Lower lobe of right lung (tissue), 2 donors: ENCODE measurements around the gene SMARCE1. TPM values are rescaled to one million over a fixed set of nuclear protein-coding genes. Genes with fewer than 3 reads are reported as not detected.

ENCODE experiments used
- ATAC-seq, 2 donors: fragments of 200-7000 bp; cut with Tn5 transposase; one replicate each; pipeline ENCODE4 v1.9.1; 2020 to 2022; ENCODE audit warnings: mild to moderate bottlenecking in 2 of 2, moderate library complexity in 2 of 2
- DNase-seq: peaks from one replicate; pipeline ENCODE4 v3.0.0-alpha.2; 2020
- H3K27ac ChIP-seq: fragments of 200-600 bp; one replicate; pipeline ENCODE4 v1.8.0; 2022
- H3K27me3 ChIP-seq: fragments of 200-600 bp; one replicate; pipeline ENCODE4 v1.8.0; 2022; ENCODE audit warnings: low read depth
- H3K36me3 ChIP-seq: fragments of 200-600 bp; one replicate; pipeline ENCODE4 v1.8.0; 2022; ENCODE audit warnings: mild to moderate bottlenecking
- H3K4me1 ChIP-seq: fragments of 200-600 bp; one replicate; pipeline ENCODE4 v1.8.0; 2022
- H3K4me3 ChIP-seq: fragments of 200-600 bp; one replicate; pipeline ENCODE4 v1.8.0; 2022; ENCODE audit warnings: mild to moderate bottlenecking
- H3K9me3 ChIP-seq: fragments of 200-600 bp; one replicate; pipeline ENCODE4 v1.8.0; 2022
- intact Hi-C: fragments of 100-400 bp; cut with DNase I; formaldehyde crosslinking; loops from one replicate; pipeline ENCODE4 v1.11.0; 2022
- total RNA-seq: library from RNA; stranded (reverse); fragmentation: NEBNext Ultra II Directional; extraction: Animal tissue kit (Norgen Biotek cat#: 25700); gene quantifications from one replicate; pipeline ENCODE4 v1.2.1, GENCODE V29; 2021
- TF ChIP-seq, protein P1 (sequence below): fragments of 200-600 bp; IDR thresholded peaks from one replicate; pipeline ENCODE4 v1.8.0; 2022; ENCODE audit warnings: antibody characterized with exemption, mild to moderate bottlenecking
- donor health status: DM: no; HTN: yes; CAD: no; lungs with severe emphysema.

The SMARCE1 gene
- total RNA-seq, 1 donor from 2014 or later = 83.6 TPM

DNA sequence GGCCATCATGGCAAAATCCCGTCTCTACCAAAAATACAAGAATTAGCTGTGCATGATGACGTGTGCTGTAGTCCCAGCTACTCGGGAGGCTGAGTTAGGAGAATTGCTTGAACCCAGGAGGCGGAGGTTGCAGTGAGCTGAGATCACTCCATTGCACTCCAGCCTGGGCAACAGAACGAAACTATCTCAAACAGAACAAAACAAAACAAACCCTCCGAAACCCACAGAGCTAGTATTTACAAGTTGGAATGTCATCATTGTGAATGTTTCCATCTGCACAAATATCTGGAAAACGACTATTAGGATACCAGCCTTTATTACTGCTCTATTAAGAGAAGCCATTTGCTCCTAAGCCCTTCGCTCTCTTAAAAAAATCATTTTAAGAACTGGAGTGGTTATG is 26.0 kb downstream of the SMARCE1 start:
- no peaks in the 10 kb centered on the region for H3K36me3 ChIP-seq
- H3K9me3 ChIP-seq = no peaks in the 10 kb centered on the region
- no peaks in the 10 kb centered on the region for H3K27me3 ChIP-seq
- no peak overlapping the region for H3K27ac ChIP-seq
- TF ChIP-seq, protein P1, sequence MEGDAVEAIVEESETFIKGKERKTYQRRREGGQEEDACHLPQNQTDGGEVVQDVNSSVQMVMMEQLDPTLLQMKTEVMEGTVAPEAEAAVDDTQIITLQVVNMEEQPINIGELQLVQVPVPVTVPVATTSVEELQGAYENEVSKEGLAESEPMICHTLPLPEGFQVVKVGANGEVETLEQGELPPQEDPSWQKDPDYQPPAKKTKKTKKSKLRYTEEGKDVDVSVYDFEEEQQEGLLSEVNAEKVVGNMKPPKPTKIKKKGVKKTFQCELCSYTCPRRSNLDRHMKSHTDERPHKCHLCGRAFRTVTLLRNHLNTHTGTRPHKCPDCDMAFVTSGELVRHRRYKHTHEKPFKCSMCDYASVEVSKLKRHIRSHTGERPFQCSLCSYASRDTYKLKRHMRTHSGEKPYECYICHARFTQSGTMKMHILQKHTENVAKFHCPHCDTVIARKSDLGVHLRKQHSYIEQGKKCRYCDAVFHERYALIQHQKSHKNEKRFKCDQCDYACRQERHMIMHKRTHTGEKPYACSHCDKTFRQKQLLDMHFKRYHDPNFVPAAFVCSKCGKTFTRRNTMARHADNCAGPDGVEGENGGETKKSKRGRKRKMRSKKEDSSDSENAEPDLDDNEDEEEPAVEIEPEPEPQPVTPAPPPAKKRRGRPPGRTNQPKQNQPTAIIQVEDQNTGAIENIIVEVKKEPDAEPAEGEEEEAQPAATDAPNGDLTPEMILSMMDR = no peak
- H3K4me1 ChIP-seq = peaks cover 19% of the 10 kb centered on the region
- no peak overlapping the region for H3K4me3 ChIP-seq
- intact Hi-C loops = no loop called here
- ATAC-seq = no peak
- DNase-seq = no peak

DNA sequence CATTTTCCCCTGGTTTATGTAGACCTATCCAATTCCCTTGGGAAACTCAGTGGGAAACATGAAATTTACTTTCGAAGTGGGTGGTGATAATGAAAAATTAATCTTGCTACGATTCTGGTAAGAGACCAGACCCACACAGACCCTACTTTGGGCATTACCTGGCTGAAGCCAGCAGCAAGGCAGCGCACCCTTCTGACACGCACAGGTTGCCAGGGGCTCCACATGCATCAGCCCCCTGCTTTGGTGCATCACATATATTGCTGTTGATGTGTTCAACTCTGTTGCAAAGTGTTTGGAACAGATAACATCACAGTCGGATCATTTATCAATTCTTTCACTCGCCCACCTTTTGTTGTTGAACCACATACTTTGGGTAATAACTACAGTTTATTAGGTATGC is 26.6 kb downstream of the SMARCE1 start:
- intact Hi-C loops = no loop called here
- ATAC-seq (no peak), DNase-seq (no peak)
- Histone ChIP-seq H3K9me3 (no peaks in the 10 kb centered on the region), H3K4me1 (peaks cover 20% of the 10 kb centered on the region), H3K27ac (no peak overlapping the region), H3K4me3 (no peak overlapping the region), H3K27me3 (no peaks in the 10 kb centered on the region), H3K36me3 (no peaks in the 10 kb centered on the region)
- TF ChIP-seq, protein P1 = no peak

DNA sequence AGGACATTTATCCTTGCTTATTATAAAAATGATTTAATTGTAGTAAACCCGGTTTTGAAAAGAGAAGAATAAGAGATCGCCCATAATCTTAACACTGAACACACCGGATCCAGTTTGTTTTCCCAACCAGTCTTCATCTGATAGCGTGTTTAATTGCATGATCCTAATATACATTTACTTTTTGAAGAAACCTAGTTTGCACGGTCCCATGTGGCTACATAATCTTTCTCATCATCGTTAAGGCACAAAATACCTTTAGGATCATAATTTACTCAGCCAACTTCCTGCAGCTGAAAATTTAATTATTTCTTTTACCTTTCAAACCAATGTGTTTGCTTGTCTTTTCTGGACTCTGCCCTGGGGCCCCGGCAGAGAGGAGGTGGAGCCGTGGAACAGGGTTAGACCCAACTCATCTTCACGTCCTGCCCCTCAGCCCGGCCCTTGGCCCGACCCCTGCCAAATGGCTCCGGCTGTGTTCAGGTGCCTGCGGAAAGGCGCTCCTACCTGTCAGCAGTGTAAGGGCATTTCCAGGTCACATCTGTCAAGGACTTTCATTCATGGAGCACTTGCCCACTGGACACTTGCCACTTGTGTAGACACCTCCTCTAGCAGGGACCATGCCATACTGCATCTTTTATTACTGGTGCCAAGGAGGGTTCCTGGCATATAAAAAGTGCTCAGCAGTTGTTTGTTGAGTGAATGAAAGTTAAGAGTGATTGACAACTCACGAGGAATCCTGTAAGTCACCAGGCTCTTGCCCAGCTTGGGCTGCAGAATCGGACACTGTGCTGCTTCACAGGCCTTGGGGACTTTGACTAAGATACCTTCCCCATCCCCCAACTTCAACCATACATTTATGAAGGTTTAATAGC is 28.6 kb downstream of the SMARCE1 start:
- no peaks in the 10 kb centered on the region for H3K36me3 ChIP-seq
- H3K9me3 ChIP-seq = no peaks in the 10 kb centered on the region
- ATAC-seq = no peak
- H3K27me3 ChIP-seq = no peaks in the 10 kb centered on the region
- peaks cover 32% of the 10 kb centered on the region for H3K4me1 ChIP-seq
- no peak overlapping the region for H3K27ac ChIP-seq
- intact Hi-C loops = no loop called here
- DNase-seq = no peak
- TF ChIP-seq, protein P1 = no peak
- no peak overlapping the region for H3K4me3 ChIP-seq

DNA sequence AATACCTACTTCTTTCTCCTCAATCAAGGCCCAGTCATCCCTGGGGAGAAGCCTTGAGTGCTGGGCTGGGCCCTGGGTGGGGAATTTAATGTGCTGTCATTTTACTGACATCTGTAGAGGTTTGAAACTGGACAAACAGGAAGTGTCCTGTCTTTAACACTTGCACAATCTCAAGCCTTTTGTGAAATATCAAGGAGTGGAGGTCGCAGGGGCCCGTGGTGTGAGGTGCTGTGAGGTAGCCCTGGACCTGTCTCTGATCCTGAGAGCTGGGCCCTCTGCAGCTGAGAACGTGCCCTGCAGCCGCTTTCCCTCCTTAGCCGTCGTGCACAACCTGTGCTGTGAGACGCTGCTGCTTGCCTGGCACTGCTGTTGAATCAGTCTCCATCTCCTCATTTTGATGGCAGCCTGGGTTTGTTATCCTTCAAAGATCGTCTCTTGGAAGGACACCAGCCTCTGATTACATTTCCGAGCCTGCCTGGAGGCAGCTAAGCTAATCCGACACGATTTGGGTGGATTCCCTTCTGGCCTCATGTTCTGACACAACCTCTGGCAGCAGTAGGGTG is 29.9 kb downstream of the SMARCE1 start:
- no peak for DNase-seq
- TF ChIP-seq, protein P1 = no peak
- H3K4me1 ChIP-seq = peaks cover 32% of the 10 kb centered on the region
- ATAC-seq = no peak
- intact Hi-C loops = no loop called here
- H3K9me3 ChIP-seq = no peaks in the 10 kb centered on the region
- H3K36me3 ChIP-seq = no peaks in the 10 kb centered on the region
- H3K27me3 ChIP-seq = no peaks in the 10 kb centered on the region
- H3K4me3 ChIP-seq = no peak overlapping the region
- H3K27ac ChIP-seq = no peak overlapping the region

DNA sequence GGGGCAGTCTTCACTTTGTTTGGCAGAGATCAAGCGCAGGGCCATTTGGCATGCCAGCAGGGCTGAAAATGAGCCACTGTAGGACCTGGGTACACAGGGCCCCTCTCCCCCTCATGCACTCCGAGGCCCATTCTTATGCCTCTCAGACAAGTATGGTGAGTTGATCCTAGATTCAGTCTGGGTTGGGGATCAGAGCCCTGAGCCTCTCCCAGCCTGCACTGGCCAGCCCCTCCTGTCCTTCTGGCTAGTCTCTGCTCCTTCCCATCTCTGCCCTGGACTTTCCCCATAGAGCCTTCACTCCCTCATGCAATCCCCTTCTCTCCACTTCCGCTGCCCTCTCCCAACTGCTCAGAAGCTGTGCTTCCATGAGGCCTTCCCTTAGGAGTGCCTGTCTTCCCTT is 31.0 kb downstream of the SMARCE1 start:
- ATAC-seq (no peak), DNase-seq (no peak)
- TF ChIP-seq, protein P1 = no peak
- Histone ChIP-seq H3K27ac (no peak overlapping the region), H3K4me1 (peaks cover 26% of the 10 kb centered on the region), H3K36me3 (no peaks in the 10 kb centered on the region), H3K4me3 (no peak overlapping the region), H3K9me3 (no peaks in the 10 kb centered on the region), H3K27me3 (no peaks in the 10 kb centered on the region)
- intact Hi-C loops = no loop called here
